Breast epithelium (tissue), 4 donors: ENCODE data around the gene MDM1. TPM values are rescaled to one million over a fixed set of nuclear protein-coding genes. Genes with fewer than 3 reads are reported as not detected.

Experiments used
- DNase-seq, 2 donors: peaks; one replicate each; pipeline ENCODE4 v3.0.0-alpha.2; 2019; ENCODE audit warnings: low spot score in 2 of 2
- H3K27ac ChIP-seq, 2 donors: fragments of 200-600 bp; sonication (generic) in 1 of 2; one replicate each; pipeline ENCODE4 v1.5.1; 2016 to 2019; ENCODE audit warnings: mild to moderate bottlenecking in 1 of 2
- H3K27me3 ChIP-seq, 2 donors: fragments of 200-600 bp; sonication (generic) in 1 of 2; one replicate each; pipeline versions ENCODE4 v1.5.1 to v1.6.0; 2017 to 2019; ENCODE audit warnings: control low read depth in 1 of 2, mild to moderate bottlenecking in 1 of 2
- H3K36me3 ChIP-seq: fragments of 200-600 bp; one replicate; pipeline ENCODE4 v1.5.1; 2019
- H3K4me1 ChIP-seq, 2 donors: fragments of 200-600 bp; sonication (generic); one replicate each; pipeline ENCODE4 v1.5.1; 2016 to 2019; ENCODE audit warnings: control low read depth in 1 of 2
- H3K4me3 ChIP-seq, 3 donors: fragments of 200-600 bp; sonication (generic); 1 replicate in 2 of 3; 2 replicates in 1 of 3; pipeline ENCODE4 v1.5.1; 2016 to 2019; ENCODE audit warnings: mild to moderate bottlenecking in 3 of 3, moderate library complexity in 2 of 3
- H3K9me3 ChIP-seq, 2 donors: fragments of 200-600 bp; sonication (generic) in 1 of 2; one replicate each; pipeline ENCODE4 v1.5.1; 2016 to 2019; ENCODE audit warnings: control low read depth in 1 of 2
- CTCF ChIP-seq, 3 donors: fragments of 450-650 bp; IDR thresholded peaks; one replicate each; pipeline ENCODE4 v1.5.1; 2016 to 2017; ENCODE audit warnings: antibody characterized with exemption in 3 of 3, mild to moderate bottlenecking in 3 of 3, moderate library complexity in 3 of 3
- POLR2A ChIP-seq: fragments of 450-650 bp; IDR thresholded peaks from one replicate; pipeline ENCODE4 v1.6.1; 2016; ENCODE audit warnings: antibody characterized with exemption, mild to moderate bottlenecking, moderate library complexity
- POLR2AphosphoS5 ChIP-seq, 3 donors: sonication (generic); formaldehyde crosslinking; IDR thresholded peaks; one replicate each; pipeline ENCODE4 v1.6.1; 2017; ENCODE audit warnings: antibody characterized with exemption in 3 of 3
- intact Hi-C: fragments of 100-400 bp; cut with DNase I; formaldehyde crosslinking; loops from one replicate; pipeline ENCODE4 v1.15.1; 2023; ENCODE audit warnings: low total_unique reads
- total RNA-seq, 3 donors: library from RNA; depleted of rRNA; stranded (reverse); fragments of >200 nt; gene quantifications; one replicate each; pipeline ENCODE4 v1.1.0, GENCODE V29; 2016

Gene MDM1
- total RNA-seq, 3 donors from 2014 or later, result 13.1 to 38.6 (median 18.7) TPM

GRCh38 chr12:68354977-68355541 lies 22.9 kb upstream of the MDM1 start:
- no peak overlapping the region for H3K4me3 ChIP-seq
- no peaks in the 10 kb centered on the region for H3K4me1 ChIP-seq
- no peak overlapping the region for H3K27ac ChIP-seq
- no peaks in the 10 kb centered on the region for H3K36me3 ChIP-seq
- TF ChIP-seq POLR2A, result no peak
- no peak for TF ChIP-seq CTCF (IDR thresholded peaks at IDR 0.05)
- no peak for TF ChIP-seq POLR2AphosphoS5 (IDR thresholded peaks at IDR 0.05)
- no peaks in the 10 kb centered on the region for H3K9me3 ChIP-seq
- no peak for DNase-seq
- H3K27me3 ChIP-seq, result no peaks in the 10 kb centered on the region
- intact Hi-C loops, result no loop called here

GRCh38 chr12:68352067-68352466 lies 19.9 kb upstream of the MDM1 start:
- intact Hi-C loops, result no loop called here
- no peak for DNase-seq

GRCh38 chr12:68350753-68351152 lies 18.6 kb upstream of the MDM1 start:
- TF ChIP-seq POLR2A (no peak), POLR2AphosphoS5 (IDR thresholded peaks at IDR 0.05) (no peak), CTCF (IDR thresholded peaks at IDR 0.05) (no peak)
- no peaks in the 10 kb centered on the region for H3K36me3 ChIP-seq

More at GRCh38 chr12:68352067-68352466, 19.9 kb upstream of the MDM1 start:
- no peaks in the 10 kb centered on the region for H3K4me1 ChIP-seq
- H3K27me3 ChIP-seq, result no peaks in the 10 kb centered on the region
- no peaks in the 10 kb centered on the region for H3K36me3 ChIP-seq
- H3K9me3 ChIP-seq, result no peaks in the 10 kb centered on the region
- TF ChIP-seq CTCF (IDR thresholded peaks at IDR 0.05) (no peak), POLR2A (no peak), POLR2AphosphoS5 (IDR thresholded peaks at IDR 0.05) (no peak)
- no peak overlapping the region for H3K4me3 ChIP-seq
- no peak overlapping the region for H3K27ac ChIP-seq

GRCh38 chr12:68349921-68350606 lies 17.9 kb upstream of the MDM1 start:
- TF ChIP-seq POLR2A (no peak), POLR2AphosphoS5 (IDR thresholded peaks at IDR 0.05) (no peak), CTCF (IDR thresholded peaks at IDR 0.05) (no peak)
- intact Hi-C loops, result no loop called here
- no peaks in the 10 kb centered on the region for H3K27me3 ChIP-seq
- DNase-seq, result no peak
- no peak overlapping the region for H3K4me3 ChIP-seq
- no peaks in the 10 kb centered on the region for H3K9me3 ChIP-seq
- no peaks in the 10 kb centered on the region for H3K4me1 ChIP-seq
- no peaks in the 10 kb centered on the region for H3K36me3 ChIP-seq
- no peak overlapping the region for H3K27ac ChIP-seq

More at GRCh38 chr12:68350753-68351152, 18.6 kb upstream of the MDM1 start:
- H3K9me3 ChIP-seq, result no peaks in the 10 kb centered on the region
- H3K27ac ChIP-seq, result no peak overlapping the region
- no peaks in the 10 kb centered on the region for H3K27me3 ChIP-seq
- no peak for DNase-seq
- H3K4me1 ChIP-seq, result no peaks in the 10 kb centered on the region
- intact Hi-C loops, result no loop called here
- no peak overlapping the region for H3K4me3 ChIP-seq

- no peaks in the 10 kb centered on the region for H3K27me3 ChIP-seq
- TF ChIP-seq CTCF (IDR thresholded peaks at IDR 0.05) (no peak), POLR2AphosphoS5 (IDR thresholded peaks at IDR 0.05) (no peak), POLR2A (no peak)
- no peaks in the 10 kb centered on the region for H3K9me3 ChIP-seq
- H3K4me1 ChIP-seq, result no peaks in the 10 kb centered on the region
- no peaks in the 10 kb centered on the region for H3K36me3 ChIP-seq
- no peak overlapping the region for H3K4me3 ChIP-seq
- DNase-seq, result no peak
- H3K27ac ChIP-seq, result no peak overlapping the region
- intact Hi-C loops, result no loop called here
Measured at GRCh38 chr12:68349220-68349621, 17.1 kb upstream of the MDM1 start.
